GM19467 (cell line): ENCODE measurements around the gene FOXK2.

ENCODE experiments used
- ATAC-seq: cut with Tn5 transposase; IDR thresholded peaks from one replicate; pipeline ENCODE4 v1.9.1; 2021; ENCODE audit warnings: mild to moderate bottlenecking, moderate library complexity; ENCODE audit not compliant: unreplicated experiment

Gene FOXK2

GRCh38 chr17:82518826-82519810 lies at the start of gene FOXK2:
Gene FOXK2 (plus strand): TSS chr17:82519732. CDS start chr17:82519889, 157 bp downstream.
- peak; percentile 93 for ATAC-seq

GRCh38 chr17:82470065-82470464 lies 49.5 kb upstream of the FOXK2 start:
- ATAC-seq, result no peak

- no peak for ATAC-seq
These were observed 45.1 kb upstream of the FOXK2 start for GRCh38 chr17:82474223-82475010.

- ATAC-seq, result no peak
These were observed 44.1 kb upstream of the FOXK2 start for GRCh38 chr17:82475458-82475857.

- ATAC-seq, result no peak
These were observed 41.6 kb upstream of the FOXK2 start for GRCh38 chr17:82477934-82478333.

- ATAC-seq, result no peak
These were observed 39.9 kb upstream of the FOXK2 start for GRCh38 chr17:82479602-82480001.

- ATAC-seq, result no peak
These were observed 39.2 kb upstream of the FOXK2 start for GRCh38 chr17:82480318-82480717.

GRCh38 chr17:82483204-82483660 lies 36.3 kb upstream of the FOXK2 start:
- no peak for ATAC-seq

- ATAC-seq, result no peak
These were observed 35.7 kb upstream of the FOXK2 start for GRCh38 chr17:82483836-82484235.

GRCh38 chr17:82486231-82487094 lies 33.1 kb upstream of the FOXK2 start:
- ATAC-seq, result no peak

- ATAC-seq, result no peak
These were observed 31.6 kb upstream of the FOXK2 start for GRCh38 chr17:82487910-82488309.

- no peak for ATAC-seq
These were observed 30.4 kb upstream of the FOXK2 start for GRCh38 chr17:82489117-82489516.

GRCh38 chr17:82489851-82490511 lies 29.6 kb upstream of the FOXK2 start:
- ATAC-seq, result no peak

- ATAC-seq, result no peak
These were observed 28.9 kb upstream of the FOXK2 start for GRCh38 chr17:82490512-82491195.

GRCh38 chr17:82491196-82491530 lies 28.4 kb upstream of the FOXK2 start:
- no peak for ATAC-seq

- ATAC-seq, result no peak
These were observed 28.0 kb upstream of the FOXK2 start for GRCh38 chr17:82491533-82491932.

- ATAC-seq, result no peak
These were observed 26.8 kb upstream of the FOXK2 start for GRCh38 chr17:82492643-82493225.

- no peak for ATAC-seq
These were observed 26.2 kb upstream of the FOXK2 start for GRCh38 chr17:82493226-82493781.
